Measurements from ENCODE around the gene TOX3. TPM values are rescaled to one million over a fixed set of nuclear protein-coding genes. Genes with fewer than 3 reads are reported as not detected.
A peak's percentile ranks its signal among the peaks of the same experiment; 100 is the strongest.

TOX3 gene
- polyA plus RNA-seq, 2 of the 4 experiments (the other 2 are of a cell fraction) = 0.10 to 2.2 TPM

DNA sequence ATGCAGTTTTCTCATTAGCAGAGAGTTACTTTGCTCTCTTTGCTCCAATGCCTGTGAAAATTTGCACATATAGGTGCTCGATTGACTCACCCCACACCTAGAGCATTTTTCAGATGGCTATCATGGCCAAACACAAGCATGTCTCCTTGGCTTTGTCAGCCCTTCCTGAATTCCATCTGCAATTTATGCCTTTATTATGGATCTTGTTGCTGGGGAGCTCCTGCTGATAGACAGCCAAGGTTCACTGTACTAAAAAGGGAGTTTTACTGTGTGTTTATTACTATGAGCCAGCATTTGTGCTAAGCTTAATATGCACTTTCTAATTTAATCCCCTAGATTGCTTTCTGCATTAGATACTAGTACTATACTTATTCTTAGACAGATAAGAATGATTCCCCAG lies 93.3 kb downstream of the TOX3 start:
- 34% methylated on average over 1 of the region's 1 CpG for WGBS (ENCODE audit: missing lambda C conversion rate)
- Histone ChIP-seq H3K4me1 (no peaks in the 10 kb centered on the region), H3K4me2 (no peak overlapping the region), H3K4me3 (no peak overlapping the region), H3K27ac (no peak overlapping the region), H3K9me3 (no peaks in the 10 kb centered on the region)
- FAIRE-seq = no peak
- POLR2A ChIA-PET = no interaction called here
- DNase-seq (ENCODE audit: low read depth in 1 of 2, low spot score in 1 of 2) = no peak
- no peak for TF ChIP-seq FOXS1 (CRISPR knock-in tag; IDR thresholded peaks at IDR 0.05)
- no peak for TF ChIP-seq SREBF2 (IDR thresholded peaks at IDR 0.05)
- TF ChIP-seq MYC (IDR thresholded peaks at IDR 0.05; ENCODE audit: borderline replicate concordance, low read length) = no peak
- no peak for TF ChIP-seq ZFP36 (IDR thresholded peaks at IDR 0.05; ENCODE audit: borderline replicate concordance, partially characterized antibody)
- no peak for TF ChIP-seq HDAC2 (IDR thresholded peaks at IDR 0.05)
- no peak for TF ChIP-seq KDM5A (IDR thresholded peaks at IDR 0.05)
- TF ChIP-seq ATOH8 (CRISPR knock-in tag; IDR thresholded peaks at IDR 0.05; ENCODE audit: low read depth) = no peak
- no peak for TF ChIP-seq POLR2A (IDR thresholded peaks at IDR 0.05; ENCODE audit: low read length)
- no peak for TF ChIP-seq JUN (IDR thresholded peaks at IDR 0.05)
- no peak for TF ChIP-seq HEYL (CRISPR knock-in tag; IDR thresholded peaks at IDR 0.05)
- no peak for TF ChIP-seq ZNF302 (CRISPR knock-in tag; IDR thresholded peaks at IDR 0.05)
- no peak for TF ChIP-seq POLR2AphosphoS2 (conservative IDR thresholded peaks at IDR 0.05; ENCODE audit: low read length)
- ATAC-seq = no peak
- CTCF ChIA-PET = no interaction called here

- Histone ChIP-seq H3K9me3 (no peaks in the 10 kb centered on the region), H3K4me1 (no peaks in the 10 kb centered on the region), H3K4me3 (no peak overlapping the region), H3K27ac (no peak overlapping the region), H3K4me2 (no peak overlapping the region)
- ATAC-seq (no peak), DNase-seq (ENCODE audit: low read depth in 1 of 2, low spot score in 1 of 2) (peak in 1 of 2 experiments; percentile 6), FAIRE-seq (no peak)
- ChIA-PET CTCF (no interaction called here), POLR2A (no interaction called here)
- TF ChIP-seq MAZ (IDR thresholded peaks at IDR 0.05; ENCODE audit: borderline replicate concordance, low read depth, low read length) (no peak), EHF (CRISPR knock-in tag; IDR thresholded peaks at IDR 0.05) (no peak), RCOR1 (IDR thresholded peaks at IDR 0.05; ENCODE audit: low read depth, low read length) (no peak), PHF8 (IDR thresholded peaks at IDR 0.05; ENCODE audit: borderline replicate concordance, low read depth) (no peak), POLR2AphosphoS2 (conservative IDR thresholded peaks at IDR 0.05; ENCODE audit: low read length) (no peak), MAFK (IDR thresholded peaks at IDR 0.05; ENCODE audit: partially characterized antibody) (no peak)
- 27% methylated on average over 5 of the region's 5 CpGs for WGBS (ENCODE audit: missing lambda C conversion rate)
These were observed 94.9 kb downstream of the TOX3 start for GRCh38 chr16:52451971-52452421.

DNA sequence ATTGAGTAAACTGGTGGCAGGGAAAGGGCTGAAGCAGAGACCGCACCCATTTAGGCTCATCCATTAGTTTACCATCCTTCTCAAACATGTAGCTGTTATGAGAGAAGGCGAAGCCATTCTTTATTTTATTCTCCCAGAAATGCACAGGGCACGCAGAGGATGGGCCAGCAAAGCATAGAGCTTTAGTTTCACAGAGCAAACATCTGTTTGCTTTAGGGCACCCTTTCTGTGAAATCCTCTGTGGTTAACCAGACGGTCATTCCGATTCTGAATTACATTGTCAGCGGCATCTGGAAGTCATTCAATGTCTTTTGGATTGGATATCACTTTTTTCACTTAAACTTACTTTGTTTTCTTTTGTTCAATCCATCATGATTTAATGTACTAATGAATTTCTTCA lies 96.0 kb downstream of the TOX3 start:
- ChIA-PET CTCF (interaction anchor here (1.0 kb wide), 1 partner anchor 9 kb away, joined by 3 read pairs; no protein-coding TSS in a partner anchor), POLR2A (no interaction called here)
- TF ChIP-seq POLR2A (IDR thresholded peaks at IDR 0.05; ENCODE audit: low read length) (no peak), MAZ (IDR thresholded peaks at IDR 0.05; ENCODE audit: borderline replicate concordance, low read depth, low read length) (no peak), MYC (IDR thresholded peaks at IDR 0.05; ENCODE audit: borderline replicate concordance, low read length) (no peak), CHD4 (IDR thresholded peaks at IDR 0.05; ENCODE audit: borderline replicate concordance) (no peak), ATOH8 (CRISPR knock-in tag; IDR thresholded peaks at IDR 0.05; ENCODE audit: low read depth) (no peak), EHF (CRISPR knock-in tag; IDR thresholded peaks at IDR 0.05) (no peak), CHD2 (IDR thresholded peaks at IDR 0.05; ENCODE audit: low read length, partially characterized antibody) (no peak)
- no peak overlapping the region for H3K27ac ChIP-seq
- H3K4me3 ChIP-seq = no peak overlapping the region
- no peaks in the 10 kb centered on the region for H3K4me1 ChIP-seq
- FAIRE-seq (no peak), DNase-seq (ENCODE audit: low read depth in 1 of 2, low spot score in 1 of 2) (no peak), ATAC-seq (no peak)
- H3K9me3 ChIP-seq = no peaks in the 10 kb centered on the region
- 71% methylated on average over 6 of the region's 6 CpGs for WGBS (ENCODE audit: missing lambda C conversion rate)
- no peak overlapping the region for H3K4me2 ChIP-seq

- Histone ChIP-seq H3K4me3 (no peak overlapping the region), H3K9me3 (no peaks in the 10 kb centered on the region), H3K27ac (no peak overlapping the region), H3K4me1 (no peaks in the 10 kb centered on the region), H3K4me2 (no peak overlapping the region)
- ChIA-PET CTCF (interaction anchor here (1.1 kb wide), 1 partner anchor 59 kb away, joined by 3 read pairs; no protein-coding TSS in a partner anchor), POLR2A (no interaction called here)
- FAIRE-seq (no peak), ATAC-seq (no peak), DNase-seq (ENCODE audit: low read depth in 1 of 2, low spot score in 1 of 2) (no peak)
- WGBS (ENCODE audit: missing lambda C conversion rate) = 79% methylated on average over 7 of the region's 7 CpGs
- no peak for TF ChIP-seq RFX5 (IDR thresholded peaks at IDR 0.05)
- no peak for TF ChIP-seq HOXA7 (CRISPR knock-in tag; IDR thresholded peaks at IDR 0.05)
- TF ChIP-seq MAX (IDR thresholded peaks at IDR 0.05) = no peak
- TF ChIP-seq ELK1 (IDR thresholded peaks at IDR 0.05; ENCODE audit: low read depth, low read length) = no peak
- TF ChIP-seq PHF8 (IDR thresholded peaks at IDR 0.05; ENCODE audit: borderline replicate concordance, low read depth) = no peak
- no peak for TF ChIP-seq POLR2AphosphoS2 (conservative IDR thresholded peaks at IDR 0.05; ENCODE audit: low read length)
- TF ChIP-seq CBX8 (IDR thresholded peaks at IDR 0.05) = no peak
- TF ChIP-seq NFE2L2 (conservative IDR thresholded peaks at IDR 0.05; ENCODE audit: low read length) = no peak
These were observed 96.7 kb downstream of the TOX3 start for GRCh38 chr16:52450241-52450640.
